SH-SY5Y (cell line): ENCODE data around the gene ARMC3.

ENCODE experiments used
- GATA2 ChIP-seq: IDR thresholded peaks from 2 replicates; pipeline ENCODE4 v1.6.1; 2011; ENCODE audit warnings: mild to moderate bottlenecking, low read depth, low read length
- GATA3 ChIP-seq: IDR thresholded peaks from 2 replicates; pipeline ENCODE4 v1.6.1; 2011; ENCODE audit warnings: low read depth, mild to moderate bottlenecking, low read length, moderate library complexity

GRCh38 chr10:23055424-23056185 is 127.8 kb downstream of the ARMC3 start:
- TF ChIP-seq GATA2 (no peak), GATA3 (no peak)
